GM12865 (cell line): Measurements from ENCODE around the gene ARID3A.
A peak's percentile ranks its signal among the peaks of the same experiment; 100 is the strongest.

ENCODE experiments used
- DNase-seq: peaks from one replicate; pipeline ENCODE4 v3.0.0; 2010; ENCODE audit warnings: low read depth
- H3K4me3 ChIP-seq: 2 replicates; pipeline ENCODE4 v1.5.1; 2011; ENCODE audit warnings: mild to moderate bottlenecking, low read depth, low read length, control low read depth
- CTCF ChIP-seq: IDR thresholded peaks from 2 replicates; pipeline ENCODE4 v1.5.1; 2011; ENCODE audit warnings: low read length, control low read depth, low read depth, inconsistent platforms; ENCODE audit not compliant: insufficient read depth; ENCODE audit errors: missing control alignments

Gene ARID3A

GRCh38 chr19:945401-946252 is 19.8 kb downstream of the ARID3A start:
- no peak for TF ChIP-seq CTCF
- no peak overlapping the region for H3K4me3 ChIP-seq
- no peak for DNase-seq

- peak; percentile 20 for TF ChIP-seq CTCF
- peak overlapping the region; percentile 86 for H3K4me3 ChIP-seq
- DNase-seq, result peak; percentile 79
Observed at GRCh38 chr19:947090-947706, 21.4 kb downstream of the ARID3A start.

- peak; percentile 98 for DNase-seq
- H3K4me3 ChIP-seq, result peak overlapping the region; percentile 86
- no peak for TF ChIP-seq CTCF
Observed at GRCh38 chr19:947707-948539, 22.1 kb downstream of the ARID3A start.

- TF ChIP-seq CTCF, result no peak
- DNase-seq, result peak; percentile 75
- H3K4me3 ChIP-seq, result peak overlapping the region; percentile 21
Observed at GRCh38 chr19:948842-949496, 23.1 kb downstream of the ARID3A start.

- peak overlapping the region; percentile 71 for H3K4me3 ChIP-seq
- no peak for TF ChIP-seq CTCF
- DNase-seq, result peak; percentile 45
Observed at GRCh38 chr19:950352-951066, 24.7 kb downstream of the ARID3A start.
